Measurements from ENCODE around the gene CPNE4.

The CPNE4 gene

DNA sequence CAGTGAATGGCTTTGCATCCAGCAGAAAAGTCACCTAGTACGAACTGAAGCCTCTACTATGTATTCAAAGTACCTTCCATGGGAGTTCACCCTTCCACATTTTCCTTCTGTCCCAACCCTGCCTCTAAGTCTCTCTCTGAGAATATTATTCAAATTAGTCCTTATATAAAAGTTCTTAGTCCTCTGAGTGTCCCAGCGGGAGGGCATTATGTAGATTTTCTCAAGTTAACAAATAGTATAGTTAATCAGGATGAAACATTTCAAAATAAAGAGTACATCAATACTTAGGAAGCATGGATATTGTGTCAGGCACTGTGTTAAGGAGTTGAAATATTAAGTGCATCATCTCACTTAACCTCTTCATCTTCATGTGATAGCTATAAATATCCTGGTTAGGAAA, 223.3 kb downstream of the CPNE4 start:
- no peak overlapping the region for H3K27ac ChIP-seq
- no peak for DNase-seq (ENCODE audit: low read depth, low spot score)

DNA sequence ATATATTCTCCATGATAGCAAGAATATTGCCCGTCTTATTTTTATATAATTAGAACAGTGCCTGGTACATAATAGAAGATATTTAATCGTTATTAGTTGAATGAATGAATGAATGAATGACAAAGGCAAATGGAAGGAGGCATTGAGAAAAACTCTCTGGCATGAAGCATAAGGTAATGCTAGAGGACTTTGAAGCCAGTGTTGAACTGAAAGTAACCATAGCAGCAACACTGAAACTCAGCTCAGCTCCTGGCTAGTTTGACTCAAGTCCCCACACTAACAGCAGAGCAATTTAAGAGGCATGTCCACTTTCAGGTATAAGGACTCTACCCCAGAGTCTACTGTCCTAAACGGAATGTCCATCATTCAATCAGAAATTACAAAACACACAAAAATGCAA, 227.0 kb downstream of the CPNE4 start:
- no peak for DNase-seq (ENCODE audit: low read depth, low spot score)

DNA sequence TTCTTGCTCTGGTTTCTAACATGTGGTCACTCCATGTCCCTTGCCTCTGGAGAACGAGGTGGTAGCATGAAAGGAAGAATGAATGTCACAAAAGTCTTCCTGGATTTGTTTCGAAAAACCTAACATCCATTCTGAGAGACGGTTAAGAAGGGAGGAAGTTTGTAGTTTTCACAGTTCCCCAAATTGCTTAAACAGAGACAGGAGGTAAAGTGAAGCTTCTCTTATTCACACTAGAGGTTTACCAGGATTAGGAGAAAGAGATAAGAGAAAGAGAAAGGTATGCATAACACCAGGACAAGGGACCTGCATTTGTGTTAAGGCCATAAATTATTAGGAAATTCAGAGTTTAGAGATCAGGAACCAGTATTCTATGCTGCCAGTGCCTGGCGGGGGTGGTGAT, 228.1 kb downstream of the CPNE4 start:
- DNase-seq (ENCODE audit: low read depth, low spot score): no peak

More for the DNA sequence above, 227.0 kb downstream of the CPNE4 start:
- H3K27ac ChIP-seq: no peak overlapping the region

DNA sequence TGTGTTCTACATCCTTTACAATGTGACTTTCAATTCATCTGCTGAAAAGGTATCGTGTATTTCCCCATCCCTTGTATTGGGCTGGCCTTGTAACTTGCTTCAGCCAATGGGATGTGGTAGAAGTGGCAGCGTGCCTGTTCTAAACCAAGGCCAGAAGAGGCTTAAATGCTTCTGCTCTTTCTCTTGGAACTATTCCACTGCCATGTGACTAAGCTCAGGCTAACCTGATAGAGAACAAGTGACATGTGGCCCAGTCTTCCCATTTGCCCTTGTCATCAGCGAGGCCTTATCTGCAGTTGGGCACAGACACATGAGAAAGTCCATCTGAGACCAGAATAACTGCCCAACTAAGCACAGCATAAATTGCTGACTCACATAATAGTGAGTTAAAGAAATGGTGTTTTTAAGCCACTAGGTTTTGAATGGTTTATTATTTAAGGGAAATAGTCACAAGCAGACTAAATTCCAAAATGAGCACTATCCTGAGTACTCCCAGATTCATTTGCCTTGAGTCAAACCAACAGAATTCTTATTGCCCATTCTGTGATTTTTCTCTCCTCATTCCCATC, 230.2 kb downstream of the CPNE4 start:
- H3K27ac ChIP-seq: no peak overlapping the region
- DNase-seq (ENCODE audit: low read depth, low spot score): no peak

More for the DNA sequence above, 228.1 kb downstream of the CPNE4 start:
- no peak overlapping the region for H3K27ac ChIP-seq

DNA sequence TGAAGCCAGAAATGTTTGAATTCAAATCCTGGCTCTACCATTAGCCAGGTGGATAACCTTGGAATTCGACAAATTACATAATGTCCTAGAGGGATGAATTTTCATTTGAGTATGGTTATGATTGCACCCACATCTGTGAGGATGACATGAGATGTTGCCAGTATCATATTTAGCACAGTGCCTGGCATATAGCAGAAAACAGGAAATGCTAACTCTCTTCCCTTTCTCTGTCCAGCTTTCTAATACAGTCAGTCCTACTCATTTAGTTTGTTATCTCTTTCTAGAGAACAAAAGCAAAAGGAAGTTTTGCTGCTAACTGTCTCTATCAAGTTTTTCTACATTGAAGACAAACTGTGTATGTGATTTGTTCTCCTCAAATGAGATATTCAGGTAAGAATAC, 231.7 kb downstream of the CPNE4 start:
- DNase-seq (ENCODE audit: low read depth, low spot score): no peak
- no peak overlapping the region for H3K27ac ChIP-seq

DNA sequence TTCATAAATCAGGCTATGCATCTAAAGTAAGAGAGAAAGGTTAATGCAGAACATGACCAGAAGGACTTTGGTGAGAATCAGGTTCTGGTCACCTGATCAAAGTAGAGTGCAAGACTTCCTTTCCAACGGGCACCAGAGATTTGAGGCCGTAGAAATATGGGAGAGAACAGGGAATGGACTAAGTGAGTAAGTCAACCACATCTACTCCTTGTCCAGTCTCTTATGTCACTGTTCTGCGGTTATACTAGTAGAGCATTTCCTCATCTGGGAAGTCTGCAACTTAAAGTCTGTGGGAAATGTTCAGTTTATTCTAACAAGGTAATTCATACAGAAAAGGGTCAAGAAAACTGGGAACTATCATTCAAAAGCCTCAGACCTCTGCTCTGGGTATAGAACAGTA, 232.8 kb downstream of the CPNE4 start:
- no peak for DNase-seq (ENCODE audit: low read depth, low spot score)
- H3K27ac ChIP-seq: no peak overlapping the region

DNA sequence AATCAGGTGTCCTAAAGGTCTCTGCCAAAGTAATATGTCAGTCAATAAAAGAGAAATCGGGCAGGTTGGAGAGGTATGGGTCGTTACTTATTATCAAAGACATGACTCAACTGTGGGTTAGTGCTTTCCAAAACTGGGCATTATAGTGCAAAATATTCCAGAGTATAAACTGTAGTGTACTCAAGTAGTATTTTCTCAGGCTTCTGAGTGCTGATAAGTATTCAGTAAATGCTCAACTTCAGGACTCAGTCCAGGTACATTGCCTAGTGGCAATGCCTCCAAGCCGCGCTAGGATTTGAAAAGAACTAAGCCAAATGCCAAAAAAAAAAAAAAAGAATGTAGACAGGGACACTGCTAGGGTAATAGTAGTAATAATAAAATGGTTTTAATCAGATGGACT, 233.2 kb downstream of the CPNE4 start:
- DNase-seq (ENCODE audit: low read depth, low spot score): no peak
- H3K27ac ChIP-seq: no peak overlapping the region

DNA sequence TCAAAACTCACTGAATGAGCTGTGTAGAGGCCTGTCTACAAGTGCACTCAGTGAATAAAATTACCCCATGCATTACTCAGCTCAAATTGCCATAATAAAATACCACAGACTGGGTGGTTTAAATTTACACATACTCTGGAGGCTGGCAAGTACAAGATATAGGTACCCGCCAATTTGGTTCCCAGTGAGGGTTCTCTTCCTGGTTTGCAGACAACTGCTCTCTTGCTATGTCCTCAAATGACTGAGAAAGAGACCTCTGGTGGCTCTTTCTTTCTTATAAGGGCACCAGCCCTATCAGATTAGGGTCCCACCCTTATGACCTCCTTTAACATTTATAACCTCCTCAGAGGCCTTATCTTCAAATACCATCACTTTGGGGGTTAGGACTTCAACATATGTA, 237.0 kb downstream of the CPNE4 start:
- no peak overlapping the region for H3K27ac ChIP-seq
- no peak for DNase-seq (ENCODE audit: low read depth, low spot score)

DNA sequence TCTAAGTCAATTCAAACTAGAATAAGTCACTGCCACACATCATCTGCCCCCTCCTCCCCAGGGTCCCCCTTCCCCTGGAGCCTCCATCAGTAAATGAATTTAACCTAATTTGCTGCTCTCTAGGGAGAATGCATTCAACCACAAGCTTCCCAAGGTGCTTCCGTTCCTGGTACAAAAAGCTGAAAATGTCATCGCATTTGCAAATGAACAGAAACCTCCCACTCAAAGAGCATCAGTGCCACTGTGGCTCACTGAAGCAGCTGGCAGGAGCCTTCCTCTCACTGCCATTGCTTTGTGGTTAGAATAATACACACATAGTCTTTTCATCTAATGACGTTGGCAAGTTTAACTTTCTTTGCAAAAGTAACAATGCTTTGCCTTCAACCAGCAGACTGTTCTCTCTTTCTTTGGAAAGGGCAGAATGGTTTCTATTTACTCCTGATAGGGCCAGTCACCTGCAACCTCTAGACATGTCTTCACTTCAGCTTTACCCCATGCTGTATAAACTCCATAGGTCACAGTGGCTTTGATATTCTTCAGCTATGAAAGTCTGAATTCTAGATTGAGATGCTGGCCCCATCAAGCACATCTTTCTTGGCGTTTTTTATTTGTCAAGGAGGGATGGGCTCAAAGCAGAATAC, 238.1 kb downstream of the CPNE4 start:
- H3K27ac ChIP-seq: no peak overlapping the region
- DNase-seq (ENCODE audit: low read depth, low spot score): no peak

DNA sequence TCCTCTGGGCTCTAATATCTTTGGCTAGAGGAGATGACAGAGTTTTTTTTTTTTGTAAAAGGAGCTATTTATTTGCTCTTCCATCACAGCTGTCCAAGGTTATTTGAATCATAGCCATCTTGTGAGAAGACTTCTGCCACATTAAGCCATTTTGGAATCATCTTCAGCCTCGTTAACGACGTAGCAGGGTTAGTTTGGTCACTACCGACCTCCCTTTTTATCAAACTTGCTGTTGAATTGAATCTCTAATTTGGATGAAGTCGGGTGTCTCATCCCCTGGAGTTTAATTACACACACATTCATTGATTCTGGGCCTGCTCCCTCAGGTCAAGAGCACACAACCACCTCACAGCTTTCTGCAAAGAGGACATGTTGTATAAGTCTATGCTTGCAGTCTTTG, 238.7 kb downstream of the CPNE4 start:
- DNase-seq (ENCODE audit: low read depth, low spot score): no peak
- no peak overlapping the region for H3K27ac ChIP-seq

DNA sequence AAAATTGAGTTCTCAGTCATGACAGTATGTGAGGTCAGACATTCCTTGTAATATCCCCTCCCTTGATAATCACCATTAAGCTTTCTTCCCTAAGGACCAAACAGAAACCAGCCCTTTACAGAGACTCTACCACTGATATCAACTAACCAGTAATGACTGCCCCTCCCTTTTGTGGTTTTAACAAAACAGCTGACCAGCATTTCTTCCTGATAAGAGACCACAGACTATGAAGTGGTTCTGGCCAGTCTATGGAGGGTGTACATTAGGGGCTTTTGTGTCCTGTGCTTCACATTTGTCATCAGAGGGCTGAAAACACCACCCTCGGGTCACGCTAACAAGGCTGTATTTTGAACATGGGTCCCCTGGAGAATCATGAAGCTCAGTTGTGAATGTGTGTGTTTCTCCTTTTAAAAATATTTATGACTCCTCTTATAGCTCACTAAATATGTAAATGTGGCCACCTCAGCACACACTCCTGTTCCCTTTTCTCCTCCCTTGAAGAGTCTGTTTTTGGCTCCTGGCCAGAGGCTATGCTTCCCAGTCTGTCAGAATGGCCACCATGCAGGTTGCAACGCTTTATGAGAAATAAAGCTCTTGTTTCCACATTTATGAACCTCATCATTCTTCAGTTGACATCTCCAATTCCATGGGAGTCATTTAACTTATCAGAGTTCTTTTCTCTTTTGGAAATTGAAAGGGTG, 239.3 kb downstream of the CPNE4 start:
- DNase-seq (ENCODE audit: low read depth, low spot score): no peak
- H3K27ac ChIP-seq: no peak overlapping the region

DNA sequence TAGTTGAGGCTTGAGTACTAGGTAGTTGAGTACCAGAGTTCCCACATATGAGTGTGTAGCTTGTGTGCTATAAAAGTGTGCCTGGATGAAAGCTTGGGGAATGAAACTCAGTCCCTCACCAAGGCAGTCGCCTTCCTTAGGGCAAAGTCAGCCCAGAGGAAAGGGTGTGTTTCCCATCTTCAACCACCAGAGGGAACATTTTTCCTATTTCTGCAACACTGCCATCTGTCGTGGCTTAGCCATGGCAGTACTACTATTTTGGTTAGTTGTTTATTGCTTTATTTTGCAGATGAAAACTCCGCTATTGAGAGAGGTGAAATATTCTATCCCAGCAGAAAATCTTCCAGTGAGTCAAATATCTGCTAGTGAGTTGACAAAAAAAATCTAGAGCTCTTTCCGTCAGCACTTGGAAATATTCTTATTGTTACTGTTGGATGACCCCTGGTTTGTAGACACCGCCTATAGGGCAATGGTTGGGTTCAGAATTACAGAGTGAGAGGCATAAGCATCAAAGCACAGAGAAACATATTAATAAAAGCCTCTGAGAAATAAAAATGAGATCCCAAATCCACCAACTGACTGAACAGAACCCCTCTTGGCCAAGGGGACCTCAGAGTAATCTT, 239.9 kb downstream of the CPNE4 start:
- no peak for DNase-seq (ENCODE audit: low read depth, low spot score)
- no peak overlapping the region for H3K27ac ChIP-seq

DNA sequence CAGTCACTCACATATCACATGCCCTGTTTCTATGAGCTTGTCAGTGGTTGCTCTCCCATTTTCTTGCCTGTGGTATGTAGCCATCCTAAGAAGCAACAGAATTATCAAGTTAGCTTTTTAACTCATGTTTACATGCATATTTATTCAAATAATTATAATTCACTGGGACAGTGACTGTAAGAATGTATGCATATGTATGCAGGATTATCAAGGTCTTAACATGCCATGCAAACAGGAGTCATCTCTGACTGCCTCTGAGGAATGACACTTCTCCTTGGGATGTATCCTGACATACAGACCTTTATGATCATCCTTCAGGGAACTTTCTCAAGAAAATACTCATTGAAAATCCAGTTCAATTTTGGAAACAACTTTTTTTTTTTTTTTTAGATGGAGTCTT, 240.9 kb downstream of the CPNE4 start:
- H3K27ac ChIP-seq: no peak overlapping the region
- no peak for DNase-seq (ENCODE audit: low read depth, low spot score)

DNA sequence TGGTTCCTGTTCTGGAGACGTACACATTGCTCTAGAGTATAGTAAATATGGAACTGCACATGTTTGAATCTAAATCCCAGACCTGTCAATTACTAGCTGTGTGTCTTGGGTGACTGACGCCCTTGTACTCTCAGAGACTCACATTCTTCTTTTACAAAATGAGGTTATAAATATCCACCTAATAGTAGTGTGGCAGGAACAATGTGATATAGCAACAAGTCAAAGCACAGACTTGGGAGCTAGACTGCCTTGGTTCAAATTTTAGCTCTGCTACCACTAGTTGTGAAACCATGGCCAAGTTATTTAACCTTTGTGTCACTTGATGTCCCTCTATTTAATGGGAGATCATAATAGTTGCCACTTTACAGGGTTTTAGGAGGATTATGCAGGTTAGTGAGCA, 245.6 kb downstream of the CPNE4 start:
- DNase-seq (ENCODE audit: low read depth, low spot score): no peak
- no peak overlapping the region for H3K27ac ChIP-seq

DNA sequence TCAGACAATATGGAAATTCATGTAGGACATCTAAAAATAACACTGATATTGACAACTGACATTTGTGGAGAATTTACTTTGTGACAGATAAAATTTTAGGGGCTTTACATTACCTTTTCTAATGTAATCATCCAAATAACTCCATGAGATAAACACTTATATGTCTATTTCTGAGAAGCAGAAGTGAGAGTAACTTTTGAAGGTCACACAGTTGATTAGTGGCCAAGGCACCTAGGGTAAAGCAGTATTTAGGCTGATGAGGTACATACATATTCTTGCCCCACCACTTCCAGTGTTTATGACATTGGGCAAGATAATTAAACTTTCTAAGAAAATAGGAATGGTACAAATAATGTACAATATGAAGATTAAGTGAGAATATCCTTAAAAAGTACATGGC, 248.4 kb downstream of the CPNE4 start:
- no peak for DNase-seq (ENCODE audit: low read depth, low spot score)
- no peak overlapping the region for H3K27ac ChIP-seq

DNA sequence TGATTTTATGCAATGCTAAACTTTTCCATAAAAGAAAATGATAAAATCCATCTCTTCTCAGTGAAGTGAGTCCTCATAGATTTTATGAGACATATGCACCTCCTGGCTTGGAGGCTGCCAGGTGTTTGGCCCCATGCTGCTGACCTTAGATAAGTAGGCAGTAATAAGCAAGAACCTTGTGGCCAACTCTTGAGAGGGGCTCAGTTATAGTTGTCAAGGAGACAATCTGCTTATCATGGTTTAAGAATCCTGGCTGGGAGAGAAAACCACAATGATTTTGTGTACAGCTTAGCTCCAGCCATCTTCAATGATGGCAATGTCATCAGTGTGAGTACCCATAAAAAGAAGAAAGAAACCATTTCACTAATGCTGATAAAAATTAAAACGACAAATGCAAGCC, 252.1 kb downstream of the CPNE4 start:
- H3K27ac ChIP-seq: no peak overlapping the region
- DNase-seq (ENCODE audit: low read depth, low spot score): no peak

DNA sequence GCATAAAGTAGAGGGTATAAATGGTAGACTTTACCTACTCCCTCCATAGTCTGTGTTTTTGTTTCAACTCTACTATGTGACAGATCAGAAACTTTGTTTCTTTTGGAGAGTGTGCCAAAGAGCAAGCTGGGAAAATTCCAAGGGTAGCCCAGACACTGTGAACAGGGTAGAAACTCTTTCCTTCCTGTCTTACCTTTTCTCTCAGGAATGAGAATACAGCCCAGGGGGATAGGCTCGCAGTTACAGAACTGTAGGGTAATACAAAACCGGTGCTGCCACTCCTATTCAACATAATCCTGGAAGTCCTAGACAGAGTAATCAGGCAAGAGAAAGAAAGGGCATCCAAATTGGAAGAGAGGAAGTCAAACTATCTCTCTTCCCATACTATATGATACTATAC, 256.3 kb downstream of the CPNE4 start:
- no peak overlapping the region for H3K27ac ChIP-seq
- no peak for DNase-seq (ENCODE audit: low read depth, low spot score)

DNA sequence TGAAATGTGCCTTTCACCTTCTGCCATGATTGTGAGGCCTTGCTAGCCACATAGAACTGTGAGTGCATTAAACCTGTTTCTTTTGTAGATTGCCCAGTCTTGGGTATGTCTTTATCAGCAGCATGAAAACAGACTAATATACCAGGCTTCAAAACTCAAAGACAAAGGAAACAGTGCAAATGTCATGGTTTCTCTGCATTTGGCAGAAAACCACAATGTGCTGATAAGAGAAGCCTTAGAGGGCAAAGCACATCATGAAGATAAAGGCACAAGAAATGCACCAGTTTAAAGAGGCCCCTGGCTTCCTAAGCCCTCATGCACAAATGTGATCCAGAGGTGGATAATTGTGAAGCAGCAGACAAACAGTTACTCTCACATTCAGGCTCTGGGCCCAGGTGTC, 259.2 kb downstream of the CPNE4 start:
- H3K27ac ChIP-seq: no peak overlapping the region
- no peak for DNase-seq (ENCODE audit: low read depth, low spot score)

DNA sequence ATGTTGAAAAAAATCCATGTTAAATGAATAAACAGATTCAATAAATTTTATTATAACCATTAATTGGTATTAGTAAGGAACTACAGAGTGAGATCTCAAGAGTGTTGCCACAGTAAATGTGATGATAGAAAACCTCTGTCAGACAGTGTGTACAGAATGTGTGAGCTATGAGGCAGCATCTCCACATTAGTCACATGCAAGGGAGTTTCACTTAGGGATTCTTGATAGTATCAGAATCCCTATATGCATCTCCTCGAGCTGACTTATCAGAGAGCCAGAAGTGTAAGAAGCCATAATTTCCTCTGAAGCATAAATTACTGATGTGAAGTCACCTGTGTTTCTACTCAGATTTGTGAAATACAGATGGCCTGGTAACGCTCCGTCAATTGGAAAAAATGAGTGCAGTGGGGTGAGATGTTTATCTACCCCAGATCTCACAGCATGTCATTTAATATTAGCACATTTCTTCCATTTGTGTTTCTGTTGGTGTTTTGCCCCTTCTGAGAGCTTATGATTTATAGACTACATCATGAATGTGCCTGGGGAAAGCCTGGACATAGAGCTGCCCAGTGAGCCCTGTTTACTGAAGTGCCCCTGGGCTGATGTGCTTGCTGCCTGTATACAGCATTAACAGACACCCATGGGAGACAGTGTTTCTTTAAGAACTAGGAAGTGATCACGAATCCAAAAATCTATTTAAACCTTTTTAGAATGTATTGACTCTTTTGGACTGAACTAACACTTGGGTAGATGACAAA, 262.4 kb downstream of the CPNE4 start:
- no peak overlapping the region for H3K27ac ChIP-seq
- no peak for DNase-seq (ENCODE audit: low read depth, low spot score)

DNA sequence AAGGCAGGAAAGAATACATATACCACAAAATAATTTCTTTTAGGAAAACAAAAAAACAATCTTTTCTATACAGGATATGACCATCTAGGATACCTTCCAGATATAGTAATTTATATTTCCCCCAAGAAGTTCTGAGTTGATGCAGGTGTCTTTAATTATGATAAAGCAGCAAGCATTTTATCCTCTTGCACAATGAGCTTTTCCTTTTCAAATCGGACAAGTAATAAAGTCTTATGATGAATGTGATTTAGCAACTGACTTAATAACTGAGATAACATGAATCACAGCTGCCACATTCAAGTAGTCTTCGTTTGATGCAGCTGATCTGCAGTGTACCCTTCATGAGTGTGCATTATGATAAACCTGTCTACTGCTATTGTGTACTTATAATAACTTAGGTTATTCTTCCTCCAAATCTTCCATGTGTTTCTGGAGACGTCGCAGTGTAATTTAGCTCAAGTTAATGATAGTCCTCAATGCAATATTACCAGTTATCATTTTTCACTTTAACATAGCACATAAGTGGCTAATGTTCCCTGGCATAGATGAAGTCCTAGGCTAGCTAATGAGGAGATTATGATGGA, 271.7 kb downstream of the CPNE4 start:
- no peak overlapping the region for H3K27ac ChIP-seq
- no peak for DNase-seq (ENCODE audit: low read depth, low spot score)
